Activated CD4-positive, alpha-beta memory T cell treated with anti-CD3 and anti-CD28 coated beads, Interleukin-2, amount 10 ng/mL, durations not matched to agents 7 days and 5 days (primary cell): Measurements from ENCODE around the gene SCEL. TPM values are rescaled to one million over a fixed set of nuclear protein-coding genes. Genes with fewer than 3 reads are reported as not detected.

Experiments used
- CTCF ChIA-PET: fragments of 350-600 bp; sonication (Branson Sonifier 250); formaldehyde crosslinking; loops from one replicate; lab custom pipeline; 2021; ENCODE audit warnings: antibody characterized with exemption, inconsistent platforms; lab: Charles Lee
- POLR2A ChIA-PET: fragments of 350-600 bp; sonication (Branson Sonifier 250); formaldehyde crosslinking; loops from one replicate; lab custom pipeline; 2021; ENCODE audit warnings: antibody characterized with exemption; lab: Charles Lee
- DNase-seq: peaks from one replicate; pipeline ENCODE4 v3.0.0-alpha.2; 2020
- H3K27ac Mint-ChIP-seq: one replicate; pipeline ENCODE4 v1.8.0; 2021; ENCODE audit warnings: mild to moderate bottlenecking, mixed read lengths
- H3K27me3 Mint-ChIP-seq: one replicate; pipeline ENCODE4 v1.8.0; 2021; ENCODE audit warnings: mixed read lengths
- H3K36me3 Mint-ChIP-seq: one replicate; pipeline ENCODE4 v1.8.0; 2021; ENCODE audit warnings: low read depth, mixed read lengths
- H3K4me1 Mint-ChIP-seq: one replicate; pipeline ENCODE4 v1.8.0; 2021; ENCODE audit warnings: mixed read lengths
- H3K4me3 Mint-ChIP-seq: one replicate; pipeline ENCODE4 v1.8.0; 2021; ENCODE audit warnings: mild to moderate bottlenecking, mixed read lengths
- H3K9me3 Mint-ChIP-seq: one replicate; pipeline ENCODE4 v1.8.0; 2021; ENCODE audit warnings: mixed read lengths
- total RNA-seq, 2 experiments: library from RNA; stranded (reverse); gene quantifications; one replicate each; pipeline ENCODE4 v1.2.3, GENCODE V29; 2021

The SCEL gene
- total RNA-seq, 2 experiments from 2014 or later = not detected

- POLR2A ChIA-PET = interaction anchor here (1.1 kb wide), 1 partner anchor 24 kb away, joined by 3 read pairs; no protein-coding TSS in a partner anchor
- no peak overlapping the region for H3K27ac Mint-ChIP-seq
- no peaks in the 10 kb centered on the region for H3K4me1 Mint-ChIP-seq
- no peak overlapping the region for H3K4me3 Mint-ChIP-seq
- DNase-seq = no peak
- H3K9me3 Mint-ChIP-seq = peaks cover 2% of the 10 kb centered on the region
- H3K36me3 Mint-ChIP-seq = no peaks in the 10 kb centered on the region
- CTCF ChIA-PET = no interaction called here
- peaks cover 8% of the 10 kb centered on the region for H3K27me3 Mint-ChIP-seq
Observed at GRCh38 chr13:77545626-77546412, 10.3 kb downstream of the SCEL start.

- peaks cover 7% of the 10 kb centered on the region for H3K27me3 Mint-ChIP-seq
- DNase-seq = no peak
- peaks cover 2% of the 10 kb centered on the region for H3K9me3 Mint-ChIP-seq
- no peaks in the 10 kb centered on the region for H3K36me3 Mint-ChIP-seq
- ChIA-PET CTCF (interaction anchor here (0.7 kb wide), 1 partner anchor 70 kb away, joined by 3 read pairs; no protein-coding TSS in a partner anchor), POLR2A (no interaction called here)
- H3K4me3 Mint-ChIP-seq = no peak overlapping the region
- H3K4me1 Mint-ChIP-seq = no peaks in the 10 kb centered on the region
- H3K27ac Mint-ChIP-seq = no peak overlapping the region
Observed at GRCh38 chr13:77548095-77548494, 12.6 kb downstream of the SCEL start.

- Mint-ChIP-seq H3K9me3 (peaks cover 2% of the 10 kb centered on the region), H3K27ac (no peak overlapping the region), H3K4me1 (no peaks in the 10 kb centered on the region), H3K4me3 (no peak overlapping the region), H3K27me3 (peaks cover 6% of the 10 kb centered on the region), H3K36me3 (no peaks in the 10 kb centered on the region)
- POLR2A ChIA-PET = no interaction called here
- no peak for DNase-seq
- CTCF ChIA-PET = interaction anchor here (0.7 kb wide), 1 partner anchor 70 kb away, joined by 3 read pairs; no protein-coding TSS in a partner anchor
Observed at GRCh38 chr13:77548594-77548993, 13.1 kb downstream of the SCEL start.

DNA sequence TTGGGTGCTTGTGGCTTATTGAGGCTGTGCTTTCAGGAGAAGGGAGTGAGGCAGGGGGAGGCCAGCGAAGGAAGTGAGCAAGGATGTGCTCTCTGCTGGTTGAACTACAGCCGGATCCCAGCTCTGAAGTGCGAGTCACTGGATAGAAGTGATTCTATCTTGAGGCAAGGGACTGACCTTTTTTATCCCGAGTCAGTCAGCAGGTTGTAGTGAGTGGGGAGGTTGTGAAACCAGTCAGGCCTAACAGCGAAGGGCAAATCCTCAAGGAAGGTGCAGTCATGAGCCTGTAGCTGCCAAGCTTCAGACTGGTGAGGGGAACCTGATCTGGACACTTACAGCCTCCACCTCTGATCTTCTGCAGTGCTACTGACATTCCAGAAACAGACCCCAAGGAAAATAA lies 18.6 kb downstream of the SCEL start:
- POLR2A ChIA-PET = no interaction called here
- Mint-ChIP-seq H3K27ac (no peak overlapping the region), H3K27me3 (peaks cover 7% of the 10 kb centered on the region), H3K4me1 (peaks cover 8% of the 10 kb centered on the region), H3K36me3 (no peaks in the 10 kb centered on the region), H3K4me3 (no peak overlapping the region), H3K9me3 (peaks cover 2% of the 10 kb centered on the region)
- CTCF ChIA-PET = interaction anchor here (0.5 kb wide), 1 partner anchor 692 kb away, joined by 3 read pairs; no protein-coding TSS in a partner anchor
- DNase-seq = no peak

- H3K27ac Mint-ChIP-seq = no peak overlapping the region
- H3K9me3 Mint-ChIP-seq = no peaks in the 10 kb centered on the region
- ChIA-PET POLR2A (no interaction called here), CTCF (no interaction called here)
- peaks cover 4% of the 10 kb centered on the region for H3K27me3 Mint-ChIP-seq
- peaks cover 12% of the 10 kb centered on the region for H3K4me1 Mint-ChIP-seq
- no peaks in the 10 kb centered on the region for H3K36me3 Mint-ChIP-seq
- no peak for DNase-seq
- no peak overlapping the region for H3K4me3 Mint-ChIP-seq
Observed at GRCh38 chr13:77555246-77555645, 19.7 kb downstream of the SCEL start.

DNA sequence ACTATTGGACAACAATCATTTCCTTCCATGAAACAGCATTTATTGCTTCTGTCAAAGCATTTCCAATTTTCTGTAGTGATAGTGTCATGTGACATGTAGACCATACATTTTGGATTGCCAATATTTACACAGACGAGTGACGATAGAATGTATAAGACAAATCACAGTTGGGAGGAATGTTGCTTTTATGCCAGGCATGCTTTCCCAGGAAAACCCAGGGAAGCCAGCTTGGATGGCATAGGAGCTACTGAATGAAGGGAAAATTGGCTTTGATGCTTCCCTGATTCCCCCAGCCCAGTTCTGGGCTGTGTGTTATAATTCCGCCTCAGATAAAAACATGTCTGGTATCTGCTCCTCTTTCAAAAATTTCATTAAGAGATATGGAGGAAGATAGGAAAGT lies 22.5 kb downstream of the SCEL start:
- Mint-ChIP-seq H3K4me3 (no peak overlapping the region), H3K9me3 (no peaks in the 10 kb centered on the region), H3K36me3 (no peaks in the 10 kb centered on the region), H3K27ac (no peak overlapping the region), H3K4me1 (peaks cover 12% of the 10 kb centered on the region), H3K27me3 (peaks cover 8% of the 10 kb centered on the region)
- DNase-seq = no peak
- ChIA-PET POLR2A (no interaction called here), CTCF (interaction anchor here (1.0 kb wide), 1 partner anchor 168 kb away, joined by 3 read pairs; no protein-coding TSS in a partner anchor)

DNA sequence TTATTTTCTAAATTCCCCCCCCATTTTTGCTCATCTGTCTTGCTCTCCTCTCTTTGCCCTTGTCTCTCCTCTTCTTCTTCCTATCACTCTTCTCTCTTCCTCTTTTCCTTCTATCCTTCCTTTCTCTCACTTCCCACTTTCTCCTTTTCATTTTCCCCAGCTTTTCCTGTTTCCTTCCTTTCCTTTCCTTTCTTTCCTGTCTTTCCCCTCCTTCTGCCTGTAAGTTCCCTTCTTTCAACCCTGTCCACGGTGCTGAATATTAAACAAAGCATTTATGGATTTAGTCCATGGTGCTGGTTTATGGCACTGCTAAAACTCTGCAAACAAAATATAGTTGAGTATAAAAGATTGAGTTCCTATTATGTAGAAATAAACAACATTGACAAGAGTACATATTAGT lies 27.6 kb downstream of the SCEL start:
- peaks cover 9% of the 10 kb centered on the region for H3K4me1 Mint-ChIP-seq
- H3K27me3 Mint-ChIP-seq = peaks cover 6% of the 10 kb centered on the region
- DNase-seq = no peak
- no peak overlapping the region for H3K27ac Mint-ChIP-seq
- ChIA-PET POLR2A (no interaction called here), CTCF (interaction anchor here (1.5 kb wide), 1 partner anchor 70 kb away, joined by 3 read pairs; no protein-coding TSS in a partner anchor)
- H3K4me3 Mint-ChIP-seq = no peak overlapping the region
- no peaks in the 10 kb centered on the region for H3K9me3 Mint-ChIP-seq
- no peaks in the 10 kb centered on the region for H3K36me3 Mint-ChIP-seq

DNA sequence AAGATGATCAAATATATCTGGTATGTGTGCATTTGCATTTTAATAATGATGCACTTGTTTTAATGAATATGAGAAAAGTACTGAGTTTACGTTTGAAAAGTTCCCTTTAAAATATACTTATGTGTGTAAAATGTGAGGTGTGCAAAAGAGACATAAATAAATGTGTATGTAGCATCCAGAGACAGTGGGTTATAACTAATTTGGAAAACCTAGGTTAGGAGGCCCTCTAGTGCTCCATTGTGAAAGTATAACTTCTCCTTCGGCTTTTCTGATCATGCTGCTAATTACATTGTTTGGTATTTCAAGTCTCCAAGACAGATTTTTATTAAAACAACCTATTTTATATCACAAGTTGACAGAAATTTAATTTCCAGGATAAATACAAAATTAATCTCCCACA lies 30.1 kb downstream of the SCEL start:
- H3K27ac Mint-ChIP-seq = no peak overlapping the region
- H3K27me3 Mint-ChIP-seq = peaks cover 6% of the 10 kb centered on the region
- no peaks in the 10 kb centered on the region for H3K36me3 Mint-ChIP-seq
- CTCF ChIA-PET = interaction anchor here (1.1 kb wide), 1 partner anchor 49 kb away, joined by 3 read pairs; no protein-coding TSS in a partner anchor
- no peaks in the 10 kb centered on the region for H3K4me1 Mint-ChIP-seq
- H3K4me3 Mint-ChIP-seq = no peak overlapping the region
- no peak for DNase-seq
- no peaks in the 10 kb centered on the region for H3K9me3 Mint-ChIP-seq
- POLR2A ChIA-PET = no interaction called here

- POLR2A ChIA-PET = no interaction called here
- no peak overlapping the region for H3K27ac Mint-ChIP-seq
- H3K4me3 Mint-ChIP-seq = no peak overlapping the region
- CTCF ChIA-PET = no interaction called here
- H3K9me3 Mint-ChIP-seq = no peaks in the 10 kb centered on the region
- no peaks in the 10 kb centered on the region for H3K36me3 Mint-ChIP-seq
- no peak for DNase-seq
- peaks cover 27% of the 10 kb centered on the region for H3K27me3 Mint-ChIP-seq
- H3K4me1 Mint-ChIP-seq = no peaks in the 10 kb centered on the region
Observed at GRCh38 chr13:77571956-77572355, 36.5 kb downstream of the SCEL start.

DNA sequence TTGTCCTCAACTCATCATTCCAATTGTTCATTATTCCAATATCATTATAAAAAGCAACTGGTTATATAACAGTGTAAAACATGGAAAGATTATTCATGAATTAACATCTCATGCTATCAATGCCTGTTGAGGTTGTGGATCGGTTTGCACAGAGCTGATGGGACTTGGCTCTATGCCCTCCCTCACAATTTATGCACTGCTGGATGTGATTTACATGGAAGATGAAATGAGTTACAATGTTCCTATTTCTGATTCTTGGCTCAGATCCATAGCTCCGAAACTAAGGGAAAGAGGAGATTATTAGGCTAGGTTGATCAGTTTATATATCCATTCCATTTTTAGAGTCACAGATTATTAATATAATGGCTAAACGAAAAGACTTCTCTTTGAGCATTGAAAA lies 38.6 kb downstream of the SCEL start:
- DNase-seq = no peak
- Mint-ChIP-seq H3K4me1 (no peaks in the 10 kb centered on the region), H3K9me3 (no peaks in the 10 kb centered on the region), H3K27me3 (peaks cover 37% of the 10 kb centered on the region), H3K27ac (no peak overlapping the region), H3K4me3 (no peak overlapping the region), H3K36me3 (no peaks in the 10 kb centered on the region)
- POLR2A ChIA-PET = no interaction called here
- CTCF ChIA-PET = interaction anchor here (1.0 kb wide), 1 partner anchor 18 kb away, joined by 3 read pairs; no protein-coding TSS in a partner anchor

DNA sequence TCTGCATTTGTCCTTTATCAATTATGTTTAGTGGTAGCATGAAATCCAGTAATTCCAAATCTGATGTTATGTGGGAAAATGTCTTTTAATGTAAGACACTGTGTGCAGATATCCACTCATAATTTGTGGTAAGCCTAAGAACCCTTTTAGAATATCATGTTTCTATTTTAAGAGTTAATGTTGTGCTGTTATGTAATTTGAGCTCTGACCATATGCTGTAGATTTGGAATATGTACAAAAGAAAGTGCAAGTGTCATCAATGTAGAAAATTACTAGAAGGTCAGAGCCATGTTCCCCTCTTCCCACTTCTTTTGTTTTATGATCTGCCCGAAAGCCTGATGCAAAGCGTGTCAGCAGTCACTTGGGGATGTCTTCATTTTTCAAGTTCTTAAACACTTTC lies 44.5 kb downstream of the SCEL start:
- Mint-ChIP-seq H3K4me3 (no peak overlapping the region), H3K4me1 (no peaks in the 10 kb centered on the region), H3K27ac (no peak overlapping the region), H3K36me3 (no peaks in the 10 kb centered on the region), H3K9me3 (no peaks in the 10 kb centered on the region), H3K27me3 (peaks cover 26% of the 10 kb centered on the region)
- no peak for DNase-seq
- ChIA-PET POLR2A (no interaction called here), CTCF (no interaction called here)

DNA sequence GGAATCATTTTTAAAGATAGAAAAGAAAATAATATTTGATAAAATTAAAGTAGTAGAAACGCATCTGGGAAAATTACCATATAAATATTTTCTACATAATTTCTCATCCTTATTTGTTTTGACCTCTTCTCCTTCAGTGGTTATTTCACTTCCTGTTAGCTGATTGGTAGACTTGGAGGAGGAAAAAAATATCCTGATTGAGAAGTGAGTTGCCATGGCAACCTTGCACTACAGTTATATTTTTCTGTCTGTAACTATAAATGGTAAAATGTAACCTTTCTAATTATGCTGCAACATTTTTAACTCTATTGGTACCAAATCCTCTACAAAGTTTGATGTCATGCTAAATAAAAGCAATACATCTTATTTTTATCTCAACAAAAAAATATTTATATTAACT lies 45.2 kb downstream of the SCEL start:
- no peaks in the 10 kb centered on the region for H3K36me3 Mint-ChIP-seq
- no peaks in the 10 kb centered on the region for H3K9me3 Mint-ChIP-seq
- POLR2A ChIA-PET = no interaction called here
- CTCF ChIA-PET = no interaction called here
- H3K27ac Mint-ChIP-seq = no peak overlapping the region
- H3K4me3 Mint-ChIP-seq = no peak overlapping the region
- H3K4me1 Mint-ChIP-seq = no peaks in the 10 kb centered on the region
- DNase-seq = no peak
- H3K27me3 Mint-ChIP-seq = peaks cover 23% of the 10 kb centered on the region

DNA sequence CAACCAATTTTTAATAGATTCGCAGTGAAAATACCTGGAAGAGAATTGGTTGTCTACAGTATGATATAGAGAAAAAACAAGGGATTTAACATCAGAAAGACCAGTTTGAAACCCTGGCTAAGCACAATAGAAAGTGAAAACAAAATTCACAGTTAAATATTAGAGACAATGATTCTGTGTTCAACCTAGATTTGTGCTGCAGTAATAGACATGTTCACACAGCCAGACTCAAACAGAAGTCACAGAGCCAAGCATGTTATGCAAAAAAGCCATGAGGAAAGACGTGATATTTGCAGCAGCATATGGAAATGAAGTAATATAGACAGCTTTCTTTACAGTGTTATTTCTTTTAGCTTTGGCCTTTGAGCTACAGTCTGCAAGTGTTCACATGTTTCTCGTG lies 48.1 kb downstream of the SCEL start:
- Mint-ChIP-seq H3K4me1 (no peaks in the 10 kb centered on the region), H3K4me3 (no peak overlapping the region), H3K27me3 (peaks cover 8% of the 10 kb centered on the region), H3K9me3 (no peaks in the 10 kb centered on the region), H3K36me3 (no peaks in the 10 kb centered on the region), H3K27ac (no peak overlapping the region)
- ChIA-PET CTCF (no interaction called here), POLR2A (no interaction called here)
- DNase-seq = no peak

DNA sequence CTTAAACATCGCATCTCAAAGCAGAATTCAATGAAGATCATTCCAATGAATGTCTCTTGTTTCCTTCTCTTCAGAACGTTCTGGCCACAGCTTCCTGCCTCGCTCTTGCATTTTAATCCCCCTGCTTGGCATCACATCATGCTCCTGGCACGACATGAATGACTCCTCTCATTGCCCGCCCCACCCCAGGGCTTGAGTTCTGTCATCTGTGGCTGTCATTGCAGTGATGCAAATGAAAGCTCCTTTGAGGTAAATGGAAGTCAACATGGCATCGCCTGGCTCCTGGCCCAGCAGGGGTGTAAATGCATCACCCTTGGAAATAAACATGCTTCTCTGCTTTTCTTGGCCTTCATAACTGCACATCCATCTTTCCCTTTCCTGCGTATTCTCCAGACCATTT lies 48.6 kb downstream of the SCEL start:
- Mint-ChIP-seq H3K36me3 (no peaks in the 10 kb centered on the region), H3K27me3 (peaks cover 3% of the 10 kb centered on the region), H3K4me1 (no peaks in the 10 kb centered on the region), H3K27ac (no peak overlapping the region), H3K9me3 (no peaks in the 10 kb centered on the region), H3K4me3 (no peak overlapping the region)
- CTCF ChIA-PET = no interaction called here
- POLR2A ChIA-PET = no interaction called here
- DNase-seq = no peak
